GM18499 (cell line): ENCODE data around the gene KRT77.

Experiments used
- ATAC-seq: cut with Tn5 transposase; IDR thresholded peaks from one replicate; pipeline ENCODE4 v1.9.1; 2021; ENCODE audit warnings: moderate number of reproducible peaks; ENCODE audit not compliant: insufficient read depth, unreplicated experiment

The KRT77 gene

DNA sequence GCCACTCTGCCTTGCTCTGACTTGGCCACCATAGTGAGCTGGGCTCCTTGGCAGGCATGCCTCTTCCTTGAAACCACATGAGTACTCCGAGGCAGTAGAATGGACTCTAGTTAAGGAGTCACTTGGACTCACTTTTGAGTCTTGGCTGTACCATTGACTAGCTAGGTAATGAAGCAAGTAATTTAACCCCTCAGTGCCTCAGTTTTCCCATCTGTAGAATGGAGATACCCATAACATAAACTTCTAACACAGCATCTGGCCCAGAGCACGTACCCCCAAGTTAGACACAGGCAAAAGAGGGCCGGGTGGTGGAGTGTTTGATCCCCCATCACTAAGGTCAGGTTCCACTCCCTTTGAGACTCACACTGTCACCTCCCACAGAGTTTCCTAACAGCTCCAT lies 8.3 kb downstream of the KRT77 start:
- no peak for ATAC-seq

DNA sequence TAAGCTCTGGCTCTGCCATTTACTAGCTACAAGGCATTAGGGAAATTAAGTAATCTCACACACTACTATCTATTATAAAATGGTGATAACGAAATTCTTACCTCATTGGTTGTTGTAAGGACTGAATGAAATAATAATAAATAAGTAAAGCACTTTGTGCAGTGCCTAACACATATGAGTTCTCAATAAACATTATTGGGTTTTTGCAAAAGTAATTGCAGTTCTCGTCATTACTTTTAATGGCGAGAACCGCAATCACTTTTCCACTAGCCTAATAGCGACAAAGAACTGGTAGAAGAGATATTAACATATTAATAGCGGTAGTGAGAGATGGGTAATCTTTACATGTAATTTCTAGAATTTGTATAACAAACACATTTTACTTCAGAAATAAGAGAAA lies 9.2 kb downstream of the KRT77 start:
- no peak for ATAC-seq

DNA sequence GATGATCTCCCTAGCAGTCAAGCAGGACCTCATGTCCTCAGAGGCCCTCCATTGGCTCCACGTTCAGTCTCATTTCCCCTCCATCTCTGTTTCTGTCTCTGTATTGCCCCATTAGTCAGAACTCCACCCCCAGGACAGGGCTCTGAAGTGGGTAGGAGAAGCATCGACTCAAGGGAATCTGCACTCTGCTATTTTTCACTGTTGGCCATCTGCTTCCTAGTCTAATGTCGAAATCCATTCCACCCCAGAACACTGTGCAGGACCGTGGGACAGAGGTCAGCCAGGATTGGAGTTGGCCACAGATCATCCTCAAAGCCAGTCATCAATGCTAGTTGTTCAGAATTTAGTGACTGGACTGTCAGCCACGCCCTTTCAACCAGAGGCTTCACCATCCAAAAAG lies 10.1 kb downstream of the KRT77 start:
- ATAC-seq: no peak

DNA sequence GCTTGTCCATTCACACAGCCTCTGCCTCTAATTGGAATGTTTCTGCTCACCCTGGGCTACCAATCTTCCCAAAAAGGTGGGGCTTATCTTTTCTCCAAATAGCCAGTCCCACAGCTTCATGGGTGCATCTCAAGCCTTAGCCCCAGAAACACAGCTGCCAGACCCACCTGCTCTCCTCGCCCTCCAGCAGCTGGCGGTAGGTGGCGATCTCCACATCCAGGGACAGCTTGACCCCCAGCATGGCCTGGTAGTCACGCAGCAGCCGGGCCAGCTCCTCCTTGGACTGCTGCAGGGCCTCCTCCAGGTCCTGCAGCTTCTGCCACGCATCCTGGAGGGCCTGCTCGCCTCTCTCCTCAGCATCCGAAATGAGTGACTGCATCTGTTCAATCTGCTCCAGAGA lies 11.1 kb downstream of the KRT77 start:
- no peak for ATAC-seq

DNA sequence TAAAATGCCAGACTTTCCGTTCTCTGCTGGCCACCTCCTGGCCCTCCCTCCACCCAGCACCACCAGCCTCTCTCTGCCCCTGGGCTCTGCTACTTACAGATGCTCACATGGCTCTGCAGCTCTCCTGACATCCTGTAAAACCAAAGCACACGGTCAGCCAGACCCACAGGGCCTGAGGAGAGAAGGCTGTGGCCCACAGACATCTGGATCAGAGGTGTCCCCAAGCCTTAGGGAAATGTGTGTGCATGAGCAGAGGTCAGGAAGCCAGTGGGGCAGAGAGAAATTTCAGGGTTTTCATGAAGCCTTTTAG lies 11.5 kb downstream of the KRT77 start:
- ATAC-seq: no peak

DNA sequence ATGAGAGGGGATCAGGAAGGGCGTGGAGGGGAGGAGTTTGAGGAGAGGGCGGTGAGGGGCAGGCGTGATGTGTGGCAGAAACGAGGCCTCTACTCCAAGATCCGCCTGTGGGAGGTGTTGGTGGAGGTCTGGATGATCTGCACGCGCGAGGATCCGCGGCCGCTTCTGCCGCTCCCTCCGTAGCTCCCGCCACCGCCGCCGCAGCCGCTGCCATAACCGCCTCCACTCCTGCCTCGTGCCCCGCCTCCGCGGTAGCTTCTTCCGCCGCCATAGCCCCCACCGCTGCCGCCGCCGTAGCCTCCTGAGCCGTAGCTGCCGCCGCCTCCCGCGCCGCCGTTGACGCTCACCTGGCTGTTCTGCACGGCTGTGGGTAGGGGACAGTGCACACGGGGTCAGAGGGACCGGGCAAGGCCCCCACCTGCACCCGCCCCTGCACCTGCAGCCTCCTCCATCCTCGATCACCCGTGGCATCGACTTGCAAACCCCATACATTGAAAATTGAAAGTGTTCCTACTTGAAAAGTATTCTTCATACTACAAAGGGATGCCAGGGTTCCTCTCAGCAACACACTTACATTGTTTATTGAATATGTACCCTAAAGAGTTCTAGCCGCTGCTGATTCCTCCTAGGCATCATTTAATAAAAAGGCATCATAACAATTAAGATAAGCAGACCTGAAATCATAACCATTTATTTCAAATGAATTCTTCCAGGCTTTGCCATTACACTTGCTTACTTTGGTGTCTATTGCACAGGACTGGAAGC lies 12.1 kb downstream of the KRT77 start:
- ATAC-seq: no peak

DNA sequence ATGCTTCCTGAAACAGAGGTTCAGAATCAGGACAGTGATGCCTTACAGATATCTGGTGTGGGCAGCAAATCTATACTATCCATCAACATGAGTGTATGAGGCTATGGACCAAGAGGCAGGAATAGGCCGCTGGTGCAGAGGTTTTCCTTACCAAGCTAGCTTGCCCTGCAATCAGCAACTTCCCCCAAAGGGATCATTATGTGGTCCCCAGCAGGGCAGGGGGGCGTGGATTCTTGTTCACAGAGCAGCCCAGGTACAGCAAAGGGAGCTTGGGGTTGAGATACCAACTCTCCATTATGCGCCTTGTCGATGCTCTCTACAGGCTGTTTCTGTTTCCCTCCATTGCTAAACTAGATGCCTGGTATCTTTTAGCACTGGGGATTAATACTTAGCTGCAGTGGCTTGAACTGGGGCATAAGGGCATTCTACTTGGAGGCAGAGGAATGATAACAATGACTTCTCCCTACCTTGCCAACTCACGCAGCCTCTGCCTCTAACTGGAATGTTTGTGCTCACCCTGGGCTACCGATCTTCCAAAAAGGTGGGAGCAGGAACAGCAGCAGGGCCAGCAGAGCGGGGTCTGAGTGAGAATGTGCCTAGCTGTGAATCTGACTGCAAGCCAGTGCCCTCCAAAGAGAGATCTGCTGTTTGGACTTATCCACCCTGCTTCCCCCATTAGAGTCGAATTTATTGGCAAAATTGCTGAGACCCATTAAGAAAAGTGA lies 12.8 kb downstream of the KRT77 start:
- ATAC-seq: no peak

DNA sequence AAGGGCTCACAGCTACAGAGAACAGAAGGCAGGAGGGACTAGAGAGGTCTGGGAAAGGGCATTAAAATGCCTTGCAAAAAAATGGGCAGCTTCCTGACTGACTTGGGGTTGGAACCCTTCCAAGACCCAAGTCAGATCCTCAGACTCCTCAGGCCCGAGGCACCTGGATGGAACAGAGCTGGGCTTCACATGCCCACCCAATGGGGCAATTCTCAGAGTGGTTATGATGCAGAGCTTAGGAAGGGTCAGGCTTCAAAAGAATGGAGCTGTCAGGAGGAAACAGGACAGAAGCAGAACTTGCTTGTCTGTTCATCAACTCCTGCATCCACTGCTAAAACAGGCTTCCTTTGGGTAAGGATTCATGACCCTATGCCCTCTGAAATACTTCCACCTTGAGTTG lies 13.4 kb downstream of the KRT77 start:
- no peak for ATAC-seq

DNA sequence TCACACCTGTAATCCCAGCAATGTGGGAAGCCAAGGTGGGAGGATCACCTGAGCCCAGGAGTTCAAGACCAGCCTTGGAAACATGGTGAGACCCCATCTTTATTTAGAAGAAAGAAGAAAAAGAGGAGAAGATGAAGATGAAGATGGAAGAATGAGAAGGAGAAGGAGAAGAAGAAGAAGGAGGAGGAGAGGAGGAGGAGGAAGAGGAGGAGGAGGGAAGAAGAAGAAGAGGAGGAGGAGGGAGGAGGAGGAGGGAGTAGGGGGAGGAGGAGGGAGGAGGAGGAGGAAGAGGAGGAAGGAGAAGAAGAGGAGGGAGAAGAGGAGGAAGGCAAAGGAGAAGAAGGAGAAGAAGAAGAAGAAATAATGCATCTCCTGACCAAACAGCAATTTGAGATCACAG lies 14.1 kb downstream of the KRT77 start:
- no peak for ATAC-seq

DNA sequence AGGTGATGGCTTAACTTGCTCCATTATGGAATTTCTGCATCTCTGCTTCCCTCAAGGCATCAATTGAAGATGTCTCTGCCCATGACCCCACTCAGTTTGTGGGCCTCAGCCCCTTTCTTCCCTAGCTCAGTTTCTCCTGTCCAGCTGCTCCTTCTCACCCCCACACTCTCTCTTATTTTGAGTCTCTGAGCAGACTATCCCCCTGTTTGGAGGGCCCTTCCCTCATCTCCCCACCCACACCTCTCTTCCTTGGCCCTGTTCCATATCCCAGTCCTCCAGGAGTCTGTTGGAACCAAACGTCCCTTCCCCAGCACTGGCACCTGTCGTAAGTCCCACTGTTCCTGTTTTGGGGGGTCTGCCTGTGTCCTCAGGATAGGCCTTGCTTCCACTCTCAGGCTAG lies 14.8 kb downstream of the KRT77 start:
- ATAC-seq: no peak

DNA sequence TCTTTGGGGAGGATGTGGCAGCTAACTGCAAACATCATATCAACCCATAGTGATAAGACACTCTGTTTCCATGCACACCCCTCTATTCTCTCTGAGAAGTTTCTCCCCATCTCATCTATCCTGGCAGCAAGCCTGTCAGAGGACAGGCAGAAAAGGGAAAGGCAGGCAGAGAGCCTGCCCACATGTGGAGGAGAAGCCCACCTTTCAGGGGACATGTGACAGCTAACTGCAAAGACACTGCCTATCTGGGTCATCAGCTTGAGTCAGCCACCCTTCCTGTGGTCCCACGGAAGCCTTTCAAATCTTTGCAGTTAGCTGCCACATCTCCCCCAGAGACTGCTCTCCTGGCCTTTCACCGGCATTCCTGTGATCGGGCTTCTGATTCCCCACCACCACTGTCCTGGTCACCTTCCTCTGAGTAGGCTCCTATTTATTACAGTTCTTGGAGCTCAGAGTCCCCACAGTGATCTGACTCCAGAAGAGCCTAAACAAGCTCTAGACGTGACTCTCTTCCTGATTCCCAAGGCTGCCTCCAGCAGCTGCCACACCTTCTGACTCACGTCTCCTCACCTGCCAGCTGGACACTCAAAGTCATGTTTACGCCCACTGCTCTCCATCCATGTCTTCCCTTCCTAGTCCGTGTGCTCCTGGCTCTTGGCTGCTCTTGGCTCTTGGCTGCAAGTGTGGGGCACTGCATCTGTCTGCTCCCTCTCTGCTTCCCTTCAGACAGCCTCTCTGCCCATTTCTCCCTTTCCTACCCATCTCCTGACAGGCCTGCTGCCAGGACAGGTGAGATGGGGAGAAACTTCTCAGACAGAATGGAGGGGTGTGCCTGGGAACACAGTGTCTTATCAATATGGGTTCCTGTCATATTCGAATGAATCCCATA lies 15.6 kb downstream of the KRT77 start:
- no peak for ATAC-seq

DNA sequence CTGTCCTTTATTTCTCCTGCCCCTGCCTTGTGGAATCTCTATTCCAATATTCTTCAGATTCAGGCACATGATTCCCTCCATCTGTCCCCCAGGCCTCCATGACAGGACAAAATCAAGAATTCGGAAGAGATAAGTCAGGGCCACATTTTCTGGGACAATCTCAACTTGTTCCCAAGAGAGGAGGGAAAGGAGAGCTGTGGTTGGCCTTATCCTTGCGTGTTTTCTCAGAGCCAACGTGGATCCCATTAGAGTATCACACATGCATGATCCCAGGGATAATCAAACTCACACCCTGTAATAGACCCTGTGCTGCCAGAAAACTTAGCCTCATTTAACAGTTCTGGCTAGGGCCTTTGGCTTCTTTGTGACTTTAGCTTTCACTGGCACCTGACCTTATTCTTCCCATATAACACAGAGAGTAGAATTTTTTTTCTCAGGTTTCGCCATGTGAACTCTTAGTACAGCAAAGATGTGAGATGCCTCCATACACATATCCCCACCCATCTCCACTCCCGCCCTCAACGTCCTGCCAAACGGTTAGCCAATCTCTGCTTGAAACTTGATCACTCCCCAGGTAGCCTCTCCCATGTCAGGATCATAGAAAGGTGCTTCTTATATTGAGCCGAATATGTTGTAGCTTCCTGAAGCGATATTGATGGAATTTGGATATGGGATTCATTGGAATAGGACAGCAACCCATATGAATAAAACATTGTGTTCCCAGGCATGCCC lies 16.4 kb downstream of the KRT77 start:
- no peak for ATAC-seq

DNA sequence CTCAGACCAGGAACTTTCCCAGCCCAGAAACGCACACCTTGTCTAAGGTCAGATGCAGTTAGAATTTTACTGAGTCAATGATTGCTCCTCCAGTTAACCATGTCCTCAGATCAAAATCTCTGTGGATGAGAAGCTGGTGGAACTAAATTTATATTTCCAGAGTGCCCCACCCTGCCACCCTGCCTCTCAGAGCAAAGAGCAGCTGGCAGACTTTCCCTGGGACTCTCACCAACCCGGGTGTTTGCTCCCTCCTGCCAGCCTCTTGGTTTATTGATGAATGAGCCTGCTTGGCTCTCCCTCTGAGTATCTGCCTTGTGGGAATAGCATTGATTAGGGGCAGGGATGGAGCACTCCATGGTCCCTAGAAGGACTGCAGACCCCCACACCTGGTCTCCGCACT lies 17.3 kb downstream of the KRT77 start:
- no peak for ATAC-seq

DNA sequence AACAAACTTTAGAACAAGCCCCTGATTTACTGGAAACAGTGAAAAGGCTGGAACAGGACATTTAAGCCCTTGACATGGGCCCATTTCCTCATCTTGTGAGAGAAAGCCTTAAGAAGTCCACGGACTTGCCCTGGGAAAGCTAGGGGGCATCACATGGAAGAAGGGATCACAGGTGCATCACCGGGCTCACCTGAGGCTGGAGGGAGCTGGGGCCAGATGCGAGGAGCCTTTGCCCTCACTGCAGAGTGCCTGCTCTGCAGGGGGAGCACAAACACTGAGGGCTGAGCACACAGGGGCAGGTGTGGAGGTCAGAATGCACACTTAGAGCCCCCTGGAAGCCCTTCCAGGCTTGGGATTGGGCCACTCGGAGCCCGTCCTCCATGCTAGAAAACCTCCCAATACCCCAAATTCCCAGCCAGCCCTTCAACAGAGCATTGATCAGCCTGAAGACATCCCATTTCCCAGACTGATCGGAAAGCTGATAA lies 17.9 kb downstream of the KRT77 start:
- ATAC-seq: no peak

DNA sequence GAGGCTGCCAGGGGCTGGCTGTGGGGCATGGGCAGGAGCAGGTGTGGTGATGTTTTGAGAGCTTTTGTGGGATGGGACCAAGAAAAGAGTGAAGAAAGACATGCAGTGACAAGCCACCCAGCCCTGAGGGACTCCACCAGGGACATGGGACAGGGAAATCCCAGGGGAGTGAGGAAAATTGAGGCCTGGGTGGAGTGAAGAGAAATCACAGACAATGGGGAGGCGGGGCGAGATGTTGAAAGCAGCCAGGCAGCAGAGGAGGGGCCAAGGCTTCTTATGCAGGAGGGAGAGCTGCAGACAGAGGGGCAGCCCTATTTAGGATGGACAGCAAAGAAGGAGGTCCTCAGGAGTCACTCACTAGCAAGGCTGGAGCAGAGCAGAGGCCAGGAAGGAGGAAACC lies 18.9 kb downstream of the KRT77 start:
- no peak for ATAC-seq

DNA sequence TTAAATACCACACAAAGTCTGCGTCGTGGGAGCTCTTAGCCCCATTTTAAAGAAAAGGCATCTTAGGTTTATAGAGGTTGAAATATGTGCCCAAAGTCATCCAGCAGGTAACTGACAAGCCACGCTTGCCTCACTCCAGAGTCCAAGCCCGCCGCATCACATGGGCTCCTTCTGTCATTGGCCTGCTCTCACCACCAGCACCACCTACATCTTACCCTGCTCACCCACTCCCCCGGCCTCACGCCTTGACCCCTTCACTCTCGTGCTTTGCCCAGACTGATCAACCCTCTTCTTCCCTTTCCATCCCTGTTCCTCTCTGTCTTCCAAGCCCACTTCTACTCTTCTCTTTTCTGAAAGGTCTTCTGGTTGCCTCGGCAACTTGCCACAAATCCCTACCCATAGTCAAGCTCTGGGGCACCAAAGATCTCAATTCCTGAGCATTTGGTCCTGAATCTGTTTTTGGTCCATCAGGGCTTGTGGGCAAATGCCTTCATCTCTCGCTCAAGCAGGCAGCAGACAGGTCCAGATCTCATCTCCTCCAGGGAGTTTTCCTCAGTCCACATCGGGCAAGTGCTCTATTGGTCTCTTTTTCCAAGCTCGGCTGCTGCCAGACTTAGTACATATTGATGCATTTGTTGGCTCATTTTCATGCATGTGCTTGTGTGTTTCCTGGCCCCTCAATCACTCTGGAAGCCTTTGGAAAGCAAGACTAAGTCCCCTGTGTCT lies 19.6 kb downstream of the KRT77 start:
- no peak for ATAC-seq

DNA sequence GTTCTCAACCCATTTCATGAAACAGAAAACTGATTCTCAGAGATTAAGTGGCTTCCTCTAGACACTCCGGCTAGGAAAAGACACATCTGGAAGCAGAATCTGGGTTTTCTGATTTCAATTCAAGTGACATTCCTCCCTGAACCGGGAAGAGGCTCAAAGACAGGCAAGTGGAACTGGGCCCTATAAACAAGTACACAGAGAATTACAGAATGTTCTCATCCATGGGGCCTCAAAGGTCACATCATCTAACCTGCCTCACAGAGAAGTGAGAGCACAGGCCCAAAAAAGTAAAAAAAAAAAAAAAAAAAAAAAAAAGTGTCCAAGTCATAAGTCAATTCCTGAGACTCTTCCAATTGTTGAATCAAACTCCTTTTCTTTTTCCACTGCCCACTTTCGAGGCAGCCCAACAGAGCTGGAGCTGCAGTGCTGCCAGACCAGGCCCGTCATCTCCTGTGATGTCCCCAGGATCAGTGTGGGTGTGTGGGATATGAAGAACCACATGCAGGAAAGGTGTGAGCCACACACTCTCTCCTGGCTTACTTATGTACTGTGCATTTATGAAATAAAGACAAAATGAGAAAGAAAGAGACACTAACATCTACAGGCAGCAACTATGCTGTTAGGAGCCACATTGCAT lies 20.3 kb downstream of the KRT77 start:
- no peak for ATAC-seq

DNA sequence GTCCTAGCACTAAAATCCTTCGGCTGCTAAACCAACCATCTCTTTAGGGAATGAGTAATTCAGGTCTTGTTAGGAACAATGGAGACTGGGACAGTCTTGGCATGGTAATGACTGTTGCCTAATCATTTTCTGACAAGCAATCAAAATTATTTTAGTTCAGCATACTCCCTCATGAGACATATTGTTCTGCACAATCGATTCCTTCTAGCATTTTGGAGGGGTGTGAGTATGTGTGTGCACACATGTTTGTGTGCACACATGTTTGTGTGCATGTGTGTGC lies 21.0 kb downstream of the KRT77 start:
- no peak for ATAC-seq

DNA sequence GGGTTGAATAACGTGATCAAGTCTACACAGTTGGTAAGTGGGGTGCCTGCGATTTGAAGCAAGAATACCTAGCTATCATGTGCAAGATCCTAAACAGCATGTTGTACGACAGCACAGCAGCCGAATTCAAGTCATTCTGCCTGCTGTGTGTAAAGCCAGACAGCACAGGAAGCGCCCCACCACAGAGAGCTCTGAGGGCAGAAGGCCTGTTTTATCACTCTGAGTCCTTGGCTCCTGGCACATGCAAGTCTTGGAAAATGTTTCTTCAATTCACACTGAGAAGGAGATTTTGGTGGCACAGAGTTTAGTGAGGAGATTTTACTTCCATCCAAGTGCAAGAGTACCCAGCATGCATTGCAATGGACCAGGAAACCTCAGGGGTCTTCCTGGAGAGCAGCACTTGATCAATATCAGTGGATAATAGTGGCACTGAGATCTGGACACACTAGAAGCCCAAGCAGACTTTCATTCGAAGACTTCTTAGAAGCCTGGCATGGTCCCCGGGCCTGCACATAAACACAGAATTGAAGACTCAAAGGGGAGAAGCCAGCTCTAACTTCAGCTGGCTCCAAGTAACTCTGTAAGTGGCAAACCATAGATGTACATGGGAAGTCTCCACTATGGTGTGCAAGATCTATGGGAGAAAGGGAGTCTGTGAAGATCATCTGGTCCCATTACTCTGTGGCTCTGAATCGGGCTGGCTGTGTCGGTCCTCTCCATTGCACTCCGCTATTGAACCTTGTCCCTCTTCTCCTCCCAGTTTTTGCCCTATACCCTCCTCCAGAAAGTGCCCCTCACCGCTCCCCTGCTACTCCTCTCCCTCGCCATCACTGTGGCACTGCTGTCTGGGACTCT lies 21.6 kb downstream of the KRT77 start:
- ATAC-seq: no peak
